ENCODE results near the gene NR5A1. TPM values are rescaled to one million over a fixed set of nuclear protein-coding genes. Genes with fewer than 3 reads are reported as not detected.

Gene NR5A1
- total and polyA plus RNA-seq, 5 donors, result not detected

DNA sequence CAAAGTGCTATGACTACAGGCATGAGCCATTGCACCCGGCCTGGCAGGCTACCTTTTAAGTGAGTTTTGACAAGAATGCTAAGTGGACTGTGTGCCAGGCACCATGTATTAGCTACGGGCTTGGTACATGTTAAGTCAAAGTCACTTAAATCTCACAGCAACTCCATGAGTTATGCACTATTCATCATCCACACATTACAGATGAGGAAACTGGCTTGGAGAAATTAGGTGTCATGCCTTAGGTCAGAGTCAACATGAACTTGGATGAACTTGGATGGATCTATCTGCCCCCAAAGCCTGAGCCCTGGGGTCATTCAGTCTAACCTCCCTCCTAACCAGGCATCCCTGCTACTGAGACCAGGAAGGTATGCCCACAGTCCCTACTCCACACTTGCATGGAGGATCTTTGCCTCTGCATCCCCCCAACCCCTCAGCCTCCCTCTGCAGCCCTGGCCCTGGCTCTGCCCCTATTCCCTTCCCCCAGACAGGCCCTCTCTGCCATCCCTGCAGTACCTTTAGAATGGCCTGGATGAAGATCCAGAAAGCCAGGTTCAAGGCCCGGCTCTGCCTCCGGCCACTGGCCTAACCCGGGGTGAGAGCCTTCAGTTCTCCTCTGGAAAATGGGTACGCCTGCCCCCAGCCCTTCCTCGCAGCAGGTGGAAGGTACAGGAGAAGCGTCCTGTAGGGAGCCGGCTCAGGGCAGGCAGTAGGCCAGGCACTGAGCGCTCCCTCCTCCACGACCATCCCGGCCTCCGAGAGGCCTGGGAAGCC, 57.6 kb downstream of the NR5A1 start:
- DNase-seq (no peak), ATAC-seq (no peak)
- Histone ChIP-seq H3K4me3 (ENCODE audit: low read length) (no peak overlapping the region), H3K4me1 (ENCODE audit: control insufficient read depth, insufficient read depth, low read length) (no peaks in the 10 kb centered on the region), H3K27ac (ENCODE audit: low read length) (no peak overlapping the region), H3K27me3 (ENCODE audit: control insufficient read depth, insufficient read depth) (no peaks in the 10 kb centered on the region), H3K9me3 (ENCODE audit: control insufficient read depth, low read length) (no peaks in the 10 kb centered on the region)
- WGBS, result 86% methylated on average over 13 of the region's 13 CpGs
- intact Hi-C loops (cut with DNase I), result no loop called here

DNA sequence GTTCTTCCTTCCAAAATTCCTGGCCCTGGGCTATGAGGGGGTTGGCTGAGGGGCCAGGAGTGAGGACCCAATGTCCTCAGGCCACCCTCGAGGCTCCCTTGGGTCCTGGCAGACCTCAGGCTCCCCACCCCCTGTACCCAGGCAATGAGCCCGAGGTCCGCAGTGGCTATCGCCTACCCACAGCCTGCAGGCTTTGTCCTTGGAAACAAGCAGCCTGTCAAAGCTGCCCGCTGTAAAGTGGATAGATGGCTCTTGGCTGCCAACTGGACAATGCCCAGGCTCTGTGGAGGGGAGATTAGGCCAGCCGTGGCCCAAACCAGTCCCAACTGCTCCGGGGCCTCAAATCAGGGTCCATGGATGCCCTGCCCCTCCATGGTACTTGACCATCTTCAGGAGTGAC, 59.2 kb downstream of the NR5A1 start:
- Histone ChIP-seq H3K4me3 (ENCODE audit: low read length) (no peak overlapping the region), H3K4me1 (ENCODE audit: control insufficient read depth, insufficient read depth, low read length) (no peaks in the 10 kb centered on the region), H3K27me3 (ENCODE audit: control insufficient read depth, insufficient read depth) (no peaks in the 10 kb centered on the region), H3K27ac (ENCODE audit: low read length) (no peak overlapping the region), H3K9me3 (ENCODE audit: control insufficient read depth, low read length) (no peaks in the 10 kb centered on the region)
- intact Hi-C loops (cut with DNase I), result no loop called here
- WGBS, result 57% methylated on average over 7 of the region's 7 CpGs
- ATAC-seq (peak; percentile 90 to 94), DNase-seq (peak; percentile 50 to 85 (median 82))

DNA sequence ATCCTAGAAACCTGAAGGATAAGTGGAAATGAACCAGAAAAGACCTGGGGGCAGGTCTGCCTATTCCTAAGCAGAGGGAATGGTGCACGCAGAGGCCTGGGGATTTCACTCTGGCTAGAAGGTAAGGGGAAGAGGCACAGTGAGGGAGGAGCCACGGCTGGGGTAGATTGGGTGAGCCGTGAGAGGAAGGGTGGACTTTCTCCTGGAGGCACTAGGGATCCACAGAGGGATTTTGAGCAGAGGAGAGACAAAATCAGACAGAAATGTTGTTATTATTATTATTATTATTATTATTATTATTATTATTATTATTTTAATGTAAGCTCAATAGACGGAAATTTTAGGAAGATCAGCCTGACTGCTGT, 59.9 kb downstream of the NR5A1 start:
- DNase-seq (no peak), ATAC-seq (no peak)
- Histone ChIP-seq H3K27ac (ENCODE audit: low read length) (no peak overlapping the region), H3K4me1 (ENCODE audit: control insufficient read depth, insufficient read depth, low read length) (no peaks in the 10 kb centered on the region), H3K27me3 (ENCODE audit: control insufficient read depth, insufficient read depth) (no peaks in the 10 kb centered on the region), H3K4me3 (ENCODE audit: low read length) (no peak overlapping the region), H3K9me3 (ENCODE audit: control insufficient read depth, low read length) (no peaks in the 10 kb centered on the region)
- 66% methylated on average over 4 of the region's 4 CpGs for WGBS
- intact Hi-C loops (cut with DNase I), result no loop called here

DNA sequence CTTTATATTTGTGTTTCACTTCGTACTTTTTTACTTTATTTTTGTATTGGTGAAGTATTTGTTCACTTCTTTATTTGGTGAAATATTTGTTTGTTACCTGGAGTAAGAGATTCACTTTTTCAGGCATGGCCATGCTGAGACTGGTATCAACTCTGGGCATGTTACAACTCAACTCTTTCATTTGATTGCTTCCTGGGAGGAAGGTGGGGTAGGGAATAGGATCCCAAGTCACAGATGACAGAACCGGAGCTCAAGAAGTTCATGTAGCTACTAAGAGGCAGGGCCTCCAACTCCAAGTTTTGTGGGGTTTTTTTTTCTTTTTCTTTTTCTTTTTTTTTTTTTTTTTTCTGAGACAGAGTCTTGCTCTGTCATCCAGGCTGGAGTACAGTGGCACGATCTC, 63.0 kb downstream of the NR5A1 start:
- WGBS, result 81% methylated on average over 3 of the region's 3 CpGs
- ATAC-seq (no peak), DNase-seq (no peak)

GRCh38 chr9:124443625-124444024, 63.6 kb downstream of the NR5A1 start:
- 88% methylated on average over 2 of the region's 2 CpGs for WGBS
- Histone ChIP-seq H3K27me3 (ENCODE audit: control insufficient read depth, insufficient read depth) (no peaks in the 10 kb centered on the region), H3K4me3 (ENCODE audit: low read length) (no peak overlapping the region), H3K27ac (ENCODE audit: low read length) (no peak overlapping the region), H3K9me3 (ENCODE audit: control insufficient read depth, low read length) (no peaks in the 10 kb centered on the region), H3K4me1 (ENCODE audit: control insufficient read depth, insufficient read depth, low read length) (no peaks in the 10 kb centered on the region)
- intact Hi-C loops (cut with DNase I), result no loop called here
- no peak for DNase-seq
- ATAC-seq, result no peak

More for the DNA sequence above, 63.0 kb downstream of the NR5A1 start:
- H3K9me3 ChIP-seq (ENCODE audit: control insufficient read depth, low read length), result no peaks in the 10 kb centered on the region
- no peaks in the 10 kb centered on the region for H3K27me3 ChIP-seq (ENCODE audit: control insufficient read depth, insufficient read depth)
- no peaks in the 10 kb centered on the region for H3K4me1 ChIP-seq (ENCODE audit: control insufficient read depth, insufficient read depth, low read length)
- H3K4me3 ChIP-seq (ENCODE audit: low read length), result no peak overlapping the region
- intact Hi-C loops (cut with DNase I), result no loop called here
- no peak overlapping the region for H3K27ac ChIP-seq (ENCODE audit: low read length)

DNA sequence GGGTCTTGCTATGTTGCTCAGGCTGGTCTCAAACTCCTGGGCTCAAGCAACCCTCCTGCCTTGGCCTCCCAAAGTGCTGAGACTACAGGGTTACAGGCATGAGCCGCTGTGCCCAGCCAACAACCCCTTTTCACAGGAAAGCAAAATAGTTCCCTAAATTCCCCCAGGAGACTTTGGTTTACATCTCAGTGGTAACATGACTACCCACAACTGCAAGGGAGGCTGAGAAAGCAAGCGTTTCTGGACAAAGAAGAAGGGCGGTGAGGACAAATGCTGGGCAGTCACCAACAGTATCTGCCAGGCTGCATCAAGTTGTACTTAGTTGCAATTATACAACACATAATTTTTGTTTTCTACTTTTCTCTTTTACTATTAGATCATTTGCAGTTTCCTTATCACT, 64.4 kb downstream of the NR5A1 start:
- DNase-seq, result no peak
- H3K4me3 ChIP-seq (ENCODE audit: low read length), result no peak overlapping the region
- H3K4me1 ChIP-seq (ENCODE audit: control insufficient read depth, insufficient read depth, low read length), result no peaks in the 10 kb centered on the region
- no peaks in the 10 kb centered on the region for H3K9me3 ChIP-seq (ENCODE audit: control insufficient read depth, low read length)
- 86% methylated on average over 3 of the region's 3 CpGs for WGBS
- no peaks in the 10 kb centered on the region for H3K27me3 ChIP-seq (ENCODE audit: control insufficient read depth, insufficient read depth)
- no peak overlapping the region for H3K27ac ChIP-seq (ENCODE audit: low read length)
- no peak for ATAC-seq
- intact Hi-C loops (cut with DNase I), result no loop called here

GRCh38 chr9:124442379-124442778, 64.8 kb downstream of the NR5A1 start:
- Histone ChIP-seq H3K4me3 (ENCODE audit: low read length) (no peak overlapping the region), H3K4me1 (ENCODE audit: control insufficient read depth, insufficient read depth, low read length) (no peaks in the 10 kb centered on the region), H3K9me3 (ENCODE audit: control insufficient read depth, low read length) (no peaks in the 10 kb centered on the region), H3K27me3 (ENCODE audit: control insufficient read depth, insufficient read depth) (no peaks in the 10 kb centered on the region), H3K27ac (ENCODE audit: low read length) (no peak overlapping the region)
- ATAC-seq (no peak), DNase-seq (no peak)
- intact Hi-C loops (cut with DNase I), result no loop called here

GRCh38 chr9:124441291-124441690, 65.9 kb downstream of the NR5A1 start:
- WGBS, result 70% methylated on average over 16 of the region's 16 CpGs
- intact Hi-C loops (cut with DNase I), result no loop called here
- no peaks in the 10 kb centered on the region for H3K9me3 ChIP-seq (ENCODE audit: control insufficient read depth, low read length)
- H3K27me3 ChIP-seq (ENCODE audit: control insufficient read depth, insufficient read depth), result no peaks in the 10 kb centered on the region
- H3K27ac ChIP-seq (ENCODE audit: low read length), result no peak overlapping the region
- DNase-seq, result no peak
- ATAC-seq, result no peak
- no peaks in the 10 kb centered on the region for H3K4me1 ChIP-seq (ENCODE audit: control insufficient read depth, insufficient read depth, low read length)
- no peak overlapping the region for H3K4me3 ChIP-seq (ENCODE audit: low read length)

GRCh38 chr9:124440786-124441185, 66.4 kb downstream of the NR5A1 start:
- Histone ChIP-seq H3K9me3 (ENCODE audit: control insufficient read depth, low read length) (no peaks in the 10 kb centered on the region), H3K4me1 (ENCODE audit: control insufficient read depth, insufficient read depth, low read length) (no peaks in the 10 kb centered on the region), H3K4me3 (ENCODE audit: low read length) (no peak overlapping the region), H3K27me3 (ENCODE audit: control insufficient read depth, insufficient read depth) (no peaks in the 10 kb centered on the region), H3K27ac (ENCODE audit: low read length) (no peak overlapping the region)
- DNase-seq (no peak), ATAC-seq (no peak)
- WGBS, result 75% methylated on average over 10 of the region's 10 CpGs
- intact Hi-C loops (cut with DNase I), result no loop called here

DNA sequence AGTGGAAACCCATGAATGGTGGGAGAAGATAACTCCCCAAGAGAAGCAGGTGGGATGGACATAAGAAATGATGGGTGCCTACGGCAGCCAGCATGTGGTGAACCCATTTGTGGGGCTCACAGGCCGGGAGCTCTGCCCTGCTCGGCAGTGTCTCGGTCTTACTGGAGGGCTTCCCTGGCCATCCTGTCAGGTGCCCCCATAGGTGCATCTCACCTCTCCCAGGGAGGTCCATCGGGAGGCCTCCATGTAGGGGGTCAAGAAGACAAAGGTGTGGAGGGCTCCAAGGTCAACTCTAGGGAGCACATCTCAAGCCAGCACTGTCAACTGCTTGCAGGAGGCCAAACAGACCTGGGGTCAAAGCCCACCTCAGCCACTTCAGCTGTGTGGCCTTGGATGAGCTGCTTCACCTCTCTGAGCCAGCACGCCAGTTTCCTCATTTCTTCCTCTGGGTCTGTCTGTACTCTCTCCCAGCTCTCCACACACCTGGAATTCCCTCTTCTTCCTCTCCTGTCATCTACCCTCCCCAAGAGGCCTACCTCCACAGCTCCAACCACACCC, 67.4 kb downstream of the NR5A1 start:
- H3K9me3 ChIP-seq (ENCODE audit: control insufficient read depth, low read length), result no peaks in the 10 kb centered on the region
- H3K27me3 ChIP-seq (ENCODE audit: control insufficient read depth, insufficient read depth), result no peaks in the 10 kb centered on the region
- H3K4me1 ChIP-seq (ENCODE audit: control insufficient read depth, insufficient read depth, low read length), result no peaks in the 10 kb centered on the region
- no peak overlapping the region for H3K4me3 ChIP-seq (ENCODE audit: low read length)
- intact Hi-C loops (cut with DNase I), result no loop called here
- WGBS, result 95% methylated on average over 6 of the region's 6 CpGs
- ATAC-seq (no peak), DNase-seq (no peak)
- H3K27ac ChIP-seq (ENCODE audit: low read length), result no peak overlapping the region

DNA sequence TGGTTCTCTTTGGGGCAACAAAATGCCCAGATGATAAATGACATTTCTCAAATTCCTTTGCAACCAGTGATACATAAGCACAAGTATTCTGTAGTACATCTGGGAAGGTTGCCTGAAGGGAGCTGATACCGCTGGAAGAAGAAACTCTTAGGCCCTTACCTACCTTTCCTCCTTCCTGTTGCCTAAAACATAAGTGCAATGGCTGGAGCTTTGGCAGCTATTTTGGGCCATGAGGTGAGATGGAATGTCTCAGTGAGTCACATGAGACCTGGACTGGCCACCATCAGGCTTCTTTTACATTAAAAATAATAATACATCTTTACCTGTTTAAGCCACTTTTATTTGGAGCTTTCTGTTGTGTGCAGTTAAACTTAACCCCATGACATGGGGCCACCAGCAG, 68.1 kb downstream of the NR5A1 start:
- intact Hi-C loops (cut with DNase I), result no loop called here
- H3K27ac ChIP-seq (ENCODE audit: low read length), result no peak overlapping the region
- ATAC-seq (no peak), DNase-seq (no peak)
- WGBS, result 82% methylated on average over 1 of the region's 1 CpG
- no peaks in the 10 kb centered on the region for H3K4me1 ChIP-seq (ENCODE audit: control insufficient read depth, insufficient read depth, low read length)
- no peaks in the 10 kb centered on the region for H3K27me3 ChIP-seq (ENCODE audit: control insufficient read depth, insufficient read depth)
- H3K4me3 ChIP-seq (ENCODE audit: low read length), result no peak overlapping the region
- no peaks in the 10 kb centered on the region for H3K9me3 ChIP-seq (ENCODE audit: control insufficient read depth, low read length)

DNA sequence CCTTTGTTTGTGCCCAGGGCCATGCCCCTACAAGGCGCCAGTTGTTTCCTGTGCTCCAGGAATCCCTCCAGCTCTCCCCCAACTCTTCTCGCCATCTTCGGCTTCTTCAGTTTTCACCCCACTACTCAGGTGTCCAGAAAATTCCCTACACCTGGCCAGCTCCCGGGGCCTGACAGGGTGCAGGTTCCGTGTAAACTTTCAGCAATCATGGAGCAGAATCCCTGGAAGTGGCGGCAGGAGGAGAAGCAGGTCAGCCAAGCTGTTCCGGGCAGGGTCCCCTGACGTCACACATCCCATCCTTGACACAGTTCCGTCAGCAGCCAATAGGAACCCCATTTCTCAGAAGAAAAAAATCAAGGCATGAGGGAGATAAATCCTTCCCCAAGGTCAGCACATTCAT, 69.1 kb downstream of the NR5A1 start:
- ATAC-seq, result no peak
- no peak overlapping the region for H3K4me3 ChIP-seq (ENCODE audit: low read length)
- DNase-seq, result no peak
- WGBS, result 86% methylated on average over 9 of the region's 9 CpGs
- H3K4me1 ChIP-seq (ENCODE audit: control insufficient read depth, insufficient read depth, low read length), result no peaks in the 10 kb centered on the region
- no peak overlapping the region for H3K27ac ChIP-seq (ENCODE audit: low read length)
- intact Hi-C loops (cut with DNase I), result no loop called here
- H3K27me3 ChIP-seq (ENCODE audit: control insufficient read depth, insufficient read depth), result no peaks in the 10 kb centered on the region
- H3K9me3 ChIP-seq (ENCODE audit: control insufficient read depth, low read length), result no peaks in the 10 kb centered on the region
